Endothelial cell of umbilical vein (primary cell): ENCODE results near the gene CACNA2D3. TPM values are rescaled to one million over a fixed set of nuclear protein-coding genes. Genes with fewer than 3 reads are reported as not detected.

Experiments used
- BruUV-seq: library from RNA; stranded (reverse); fragments of 400-500 nt; replicated peaks from 2 replicates; lab custom pipeline; 2021; lab: Mats Ljungman, UMichigan
- CTCF ChIA-PET: fragments of 300-600, 350-600 bp; sonication (Branson Sonifier 250); formaldehyde crosslinking; loops from one replicate; lab custom pipeline; 2021; ENCODE audit warnings: antibody characterized with exemption, inconsistent platforms; lab: Charles Lee
- POLR2A ChIA-PET: fragments of 300-600, 350-600 bp; sonication (Branson Sonifier 250); formaldehyde crosslinking; loops from one replicate; lab custom pipeline; 2021; ENCODE audit warnings: antibody characterized with exemption, inconsistent platforms; lab: Charles Lee
- DNase-seq: peaks from one replicate; pipeline ENCODE4 v3.0.0-alpha.2; 2011; ENCODE audit warnings: low read depth, low spot score
- FAIRE-seq: peaks from 2 replicates; lab custom pipeline; 2011; peaks lifted over from hg19 to GRCh38; lab: Jason Lieb, UNC
- H2AFZ ChIP-seq: 2 replicates; pipeline ENCODE4 v1.6.0; 2012; ENCODE audit warnings: low read depth, low read length, control low read depth, inconsistent platforms
- H3K27ac ChIP-seq: 2 replicates; pipeline ENCODE4 v1.5.1; 2011; ENCODE audit warnings: low read depth, mild to moderate bottlenecking, control low read depth, low read length, moderate library complexity; ENCODE audit not compliant: insufficient read depth
- H3K27me3 ChIP-seq, 2 experiments: 2 replicates each; pipeline versions ENCODE4 v1.6.0 to v1.6.1; 2011; ENCODE audit warnings: low read length in 2 of 2, mixed read lengths in 1 of 2; ENCODE audit not compliant: control insufficient read depth in 2 of 2, insufficient read depth in 2 of 2
- H3K36me3 ChIP-seq, 2 experiments: 2 replicates in 1 of 2; 3 replicates in 1 of 2; pipeline ENCODE4 v1.5.1; 2011; ENCODE audit warnings: low read length in 2 of 2, mild to moderate bottlenecking in 1 of 2, moderate library complexity in 1 of 2; ENCODE audit not compliant: control insufficient read depth in 2 of 2, insufficient read depth in 2 of 2; ENCODE audit errors: extremely low read depth in 1 of 2
- H3K4me1 ChIP-seq: 3 replicates; pipeline ENCODE4 v1.5.1; 2011; ENCODE audit warnings: mild to moderate bottlenecking, low read length; ENCODE audit not compliant: control insufficient read depth, insufficient read depth; ENCODE audit errors: extremely low read depth
- H3K4me2 ChIP-seq: 2 replicates; pipeline ENCODE4 v1.6.1; 2011; ENCODE audit warnings: low read length, control low read depth, mixed read lengths; ENCODE audit not compliant: insufficient read depth
- H3K4me3 ChIP-seq, 3 experiments: fragments of 200-600 bp in 1 of 3; sonication (generic), shearing (Covaris generic) in 1 of 3; replicated peaks in 1 of 3; 2 replicates each; pipeline ENCODE4 v1.5.1; 2011 to 2016; ENCODE audit warnings: control low read depth in 3 of 3, low read length in 3 of 3, mild to moderate bottlenecking in 2 of 3, inconsistent platforms in 1 of 3, low read depth in 1 of 3, moderate library complexity in 1 of 3; ENCODE audit not compliant: insufficient read depth in 1 of 3
- H3K79me2 ChIP-seq: 2 replicates; pipeline ENCODE4 v1.6.0; 2012; ENCODE audit warnings: low read length, inconsistent platforms; ENCODE audit not compliant: control insufficient read depth, insufficient read depth
- H3K9ac ChIP-seq: replicated peaks from 2 replicates; pipeline ENCODE3; 2011; ENCODE audit warnings: low read length, control low read depth; ENCODE audit not compliant: insufficient read depth; ENCODE audit errors: extremely low read depth
- H3K9me1 ChIP-seq: replicated peaks from 3 replicates; pipeline ENCODE4 v1.6.0; 2011; ENCODE audit warnings: mild to moderate bottlenecking, low read length; ENCODE audit not compliant: control insufficient read depth, insufficient read depth; ENCODE audit errors: extremely low read depth
- H3K9me3 ChIP-seq: replicated peaks from 2 replicates; pipeline ENCODE4 v1.5.1; 2012; ENCODE audit warnings: low read length, inconsistent platforms; ENCODE audit not compliant: control insufficient read depth, insufficient read depth
- H4K20me1 ChIP-seq: replicated peaks from 2 replicates; pipeline ENCODE3; 2011; ENCODE audit warnings: mild to moderate bottlenecking, low read length; ENCODE audit not compliant: control insufficient read depth, insufficient read depth; ENCODE audit errors: extremely low read depth
- CTCF ChIP-seq, 2 donors: IDR thresholded peaks; 1 replicate in 1 of 2; 2 replicates in 1 of 2; pipeline ENCODE4 v1.5.1; 2011; ENCODE audit warnings: low read length in 2 of 2, mild to moderate bottlenecking in 2 of 2, moderate library complexity in 2 of 2, control low read depth in 1 of 2, inconsistent platforms in 1 of 2, low read depth in 1 of 2; ENCODE audit not compliant: insufficient read depth in 1 of 2; ENCODE audit errors: extremely low read depth in 1 of 2
- EZH2 ChIP-seq: IDR thresholded peaks from 2 replicates; pipeline ENCODE4 v1.6.1; 2012; ENCODE audit warnings: borderline replicate concordance, low read depth, mild to moderate bottlenecking, moderate library complexity, low read length, inconsistent platforms; ENCODE audit not compliant: severe bottlenecking
- FOS ChIP-seq: IDR thresholded peaks from 2 replicates; pipeline ENCODE4 v1.6.1; 2011; ENCODE audit warnings: mild to moderate bottlenecking, low read length, moderate library complexity, borderline replicate concordance; ENCODE audit not compliant: insufficient read depth
- JUN ChIP-seq: IDR thresholded peaks from 2 replicates; pipeline ENCODE4 v1.6.1; 2011; ENCODE audit warnings: borderline replicate concordance, low read depth; ENCODE audit not compliant: insufficient read length, insufficient read depth
- MAX ChIP-seq: IDR thresholded peaks from 2 replicates; pipeline ENCODE4 v1.6.1; 2011; ENCODE audit not compliant: insufficient read depth, insufficient read length
- MYC ChIP-seq: IDR thresholded peaks from one replicate; pipeline ENCODE4 v1.6.1; 2011; ENCODE audit warnings: mild to moderate bottlenecking, low read depth, low read length
- POLR2A ChIP-seq: IDR thresholded peaks from 2 replicates; pipeline ENCODE4 v1.6.1; 2012; ENCODE audit warnings: low read depth, mild to moderate bottlenecking, control low read depth, low read length
- dilution Hi-C: fragments of 300-500 bp; cut with MboI; formaldehyde crosslinking; loops from one replicate; pipeline ENCODE4 v1.15.0; 2019; ENCODE audit warnings: low sequenced_read_pairs; ENCODE audit not compliant: extremely low pct_ligation_motif_present
- intact Hi-C: fragments of 100-400 bp; cut with micrococcal nuclease; formaldehyde crosslinking; loops from one replicate; pipeline ENCODE4 v1.10.0; 2022
- polyA plus RNA-seq, 4 experiments: library from polyadenylated mRNA; depleted of rRNA in 3 of 4; stranded (reverse) in 3 of 4; unstranded in 1 of 4; fragments of >200 nt; gene quantifications; 2 replicates each; pipeline versions ENCODE4 v1.2.1 to v1.2.3, GENCODE V29; 2011 to 2012; ENCODE audit warnings: missing spikeins in 1 of 4
- total RNA-seq: library from RNA; stranded (reverse); gene quantifications from 2 replicates; pipeline ENCODE4 v1.2.3, GENCODE V29; 2021

CACNA2D3 gene
- total and polyA plus RNA-seq, 2 donors (not counting 3 experiments of a cell fraction or from before 2014, with no cell fraction given): not detected

- ChIA-PET CTCF (no interaction called here), POLR2A (no interaction called here)
- no peak for DNase-seq
- Histone ChIP-seq H3K79me2 (no peaks in the 10 kb centered on the region), H2AFZ (no peak overlapping the region), H3K9ac (no peak overlapping the region), H3K27me3 (no peaks in the 10 kb centered on the region), H3K27ac (no peak overlapping the region), H3K9me3 (peaks cover 2% of the 10 kb centered on the region), H3K9me1 (no peaks in the 10 kb centered on the region), H3K36me3 (no peaks in the 10 kb centered on the region), H4K20me1 (no peaks in the 10 kb centered on the region), H3K4me2 (no peak overlapping the region), H3K4me3 (no peak overlapping the region), H3K4me1 (no peaks in the 10 kb centered on the region)
- intact Hi-C loops (no loop called here), dilution Hi-C loops (no loop called here)
- FAIRE-seq: no peak
- BruUV-seq: no TSS peak
- TF ChIP-seq POLR2A: no peak
- TF ChIP-seq MYC: no peak
- TF ChIP-seq MAX: no peak
- no peak for TF ChIP-seq CTCF (IDR thresholded peaks at IDR 0.05; ENCODE audit: extremely low read depth in 1 of 2, insufficient read depth in 1 of 2, low read depth in 1 of 2, low read length in 2 of 2)
- TF ChIP-seq FOS: no peak
- no peak for TF ChIP-seq EZH2
- TF ChIP-seq JUN: no peak
These were observed 421.1 kb downstream of the CACNA2D3 start for GRCh38 chr3:54543446-54543845.
